ENCODE measurements around the gene FARS2.

DNA sequence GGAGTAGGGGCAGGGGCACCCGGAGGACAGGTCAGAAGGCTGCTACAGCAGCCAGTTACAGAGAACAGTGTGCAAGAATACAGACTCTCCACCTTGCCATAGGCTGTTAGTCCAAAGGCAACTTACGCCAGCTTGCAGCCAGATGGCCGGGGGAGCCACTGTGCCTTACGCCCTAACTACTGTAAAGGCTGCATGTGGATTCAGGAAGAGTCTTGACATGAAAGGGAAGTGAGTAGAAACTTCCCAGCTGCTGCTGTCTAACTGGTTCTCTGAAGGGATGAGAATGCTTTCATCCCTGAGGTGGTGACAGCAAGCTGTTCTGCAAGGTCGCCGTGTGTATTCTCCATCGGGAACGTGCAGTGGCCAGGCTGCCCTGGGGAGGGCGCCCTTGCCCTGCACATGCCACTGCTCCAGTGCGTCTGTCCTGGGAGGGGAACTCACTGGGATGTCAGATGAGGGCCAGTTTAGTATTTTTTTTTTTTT is 46.7 kb upstream of the FARS2 start:
- TF ChIP-seq CTCF (IDR thresholded peaks at IDR 0.05) (no peak), EZH2 (IDR thresholded peaks at IDR 0.05; ENCODE audit: borderline replicate concordance, insufficient read depth, low read depth, low read length, poor library complexity, severe bottlenecking) (no peak)
